Globus pallidus (tissue), 1 donor: Measurements from ENCODE around the gene GPC6.

ENCODE experiments used
- DNase-seq: peaks from one replicate; pipeline ENCODE4 v3.0.0-alpha.2; 2015; ENCODE audit warnings: low spot score

The GPC6 gene

GRCh38 chr13:93922063-93922855, 695.7 kb downstream of the GPC6 start:
- DNase-seq = no peak

GRCh38 chr13:93925990-93926389, 699.4 kb downstream of the GPC6 start:
- no peak for DNase-seq

- DNase-seq = no peak
These were observed 699.8 kb downstream of the GPC6 start for GRCh38 chr13:93926425-93926824.

GRCh38 chr13:93927431-93927830, 700.8 kb downstream of the GPC6 start:
- no peak for DNase-seq

GRCh38 chr13:93932901-93933300, 706.3 kb downstream of the GPC6 start:
- no peak for DNase-seq

GRCh38 chr13:93936901-93937300, 710.3 kb downstream of the GPC6 start:
- no peak for DNase-seq

- no peak for DNase-seq
These were observed 714.8 kb downstream of the GPC6 start for GRCh38 chr13:93941444-93941843.

- no peak for DNase-seq
These were observed 715.4 kb downstream of the GPC6 start for GRCh38 chr13:93942016-93942415.

GRCh38 chr13:93945621-93946020, 719.0 kb downstream of the GPC6 start:
- no peak for DNase-seq

GRCh38 chr13:93946994-93947393, 720.4 kb downstream of the GPC6 start:
- DNase-seq = no peak

- no peak for DNase-seq
These were observed 721.0 kb downstream of the GPC6 start for GRCh38 chr13:93947651-93948050.

- no peak for DNase-seq
These were observed 721.7 kb downstream of the GPC6 start for GRCh38 chr13:93948162-93948922.

- no peak for DNase-seq
These were observed 724.5 kb downstream of the GPC6 start for GRCh38 chr13:93951108-93951507.

GRCh38 chr13:93951951-93952350, 725.3 kb downstream of the GPC6 start:
- no peak for DNase-seq

GRCh38 chr13:93953841-93954240, 727.2 kb downstream of the GPC6 start:
- DNase-seq = no peak

- no peak for DNase-seq
These were observed 729.3 kb downstream of the GPC6 start for GRCh38 chr13:93955904-93956303.

- DNase-seq = no peak
These were observed 729.8 kb downstream of the GPC6 start for GRCh38 chr13:93956426-93956825.

GRCh38 chr13:93957371-93957770, 730.8 kb downstream of the GPC6 start:
- DNase-seq = no peak

- no peak for DNase-seq
These were observed 733.4 kb downstream of the GPC6 start for GRCh38 chr13:93959796-93960533.

- DNase-seq = no peak
These were observed 736.9 kb downstream of the GPC6 start for GRCh38 chr13:93963266-93964145.

- DNase-seq = no peak
These were observed 737.5 kb downstream of the GPC6 start for GRCh38 chr13:93964146-93964512.

GRCh38 chr13:93965587-93965986, 739.0 kb downstream of the GPC6 start:
- no peak for DNase-seq
